H4 (cell line): ENCODE results near the gene TRAK1. TPM values are rescaled to one million over a fixed set of nuclear protein-coding genes. Genes with fewer than 3 reads are reported as not detected.

Experiments used
- DNase-seq: peaks from one replicate; pipeline ENCODE4 v3.0.0-alpha.2; 2015; ENCODE audit warnings: low spot score
- total RNA-seq: library from RNA; depleted of rRNA; stranded (reverse); fragments of >200 nt; shearing (Covaris generic); gene quantifications from 2 replicates; pipeline ENCODE4 v1.2.3, GENCODE V29; 2014

TRAK1 gene
- total RNA-seq, 1 experiment from 2014 or later: 4.3 TPM

DNA sequence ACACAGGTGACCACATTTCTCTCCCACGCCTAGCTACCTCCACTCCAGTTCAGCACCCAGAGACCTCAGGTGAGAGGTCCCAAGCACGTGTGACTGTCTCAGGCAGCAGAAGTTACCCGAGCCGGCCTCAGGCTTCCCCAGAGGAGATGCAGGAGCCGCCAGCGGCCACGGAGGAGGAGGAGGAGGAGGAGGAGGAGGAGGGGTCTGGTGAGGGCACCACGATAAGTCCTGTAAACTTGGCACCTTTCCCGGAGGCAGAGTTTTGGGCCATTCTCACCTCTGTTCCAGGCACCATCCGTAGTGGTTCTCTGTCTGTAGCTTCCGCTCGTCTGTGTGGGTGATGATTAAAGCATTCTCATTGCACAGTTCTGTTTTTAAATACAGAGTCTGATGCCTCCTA, 118.8 kb downstream of the TRAK1 start:
- DNase-seq: no peak

DNA sequence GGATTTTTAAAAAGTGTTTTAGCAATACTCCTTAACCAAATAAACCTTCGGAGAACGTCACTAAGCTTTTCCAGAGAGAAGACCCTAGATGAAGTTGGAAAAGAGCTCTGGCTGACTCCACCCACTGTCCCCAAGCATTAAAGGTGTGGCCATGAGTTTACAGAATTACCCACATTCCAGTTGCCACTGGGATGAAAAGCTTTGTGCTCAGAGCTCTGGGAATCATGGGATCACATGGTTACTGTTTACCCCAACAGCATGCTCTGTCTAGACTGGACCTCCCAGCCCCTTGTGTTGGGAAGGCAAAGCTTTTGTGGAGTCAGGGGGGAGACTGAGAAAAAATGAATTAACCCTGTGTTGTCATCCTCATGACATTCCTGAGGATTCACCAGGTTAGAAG, 119.6 kb downstream of the TRAK1 start:
- no peak for DNase-seq

DNA sequence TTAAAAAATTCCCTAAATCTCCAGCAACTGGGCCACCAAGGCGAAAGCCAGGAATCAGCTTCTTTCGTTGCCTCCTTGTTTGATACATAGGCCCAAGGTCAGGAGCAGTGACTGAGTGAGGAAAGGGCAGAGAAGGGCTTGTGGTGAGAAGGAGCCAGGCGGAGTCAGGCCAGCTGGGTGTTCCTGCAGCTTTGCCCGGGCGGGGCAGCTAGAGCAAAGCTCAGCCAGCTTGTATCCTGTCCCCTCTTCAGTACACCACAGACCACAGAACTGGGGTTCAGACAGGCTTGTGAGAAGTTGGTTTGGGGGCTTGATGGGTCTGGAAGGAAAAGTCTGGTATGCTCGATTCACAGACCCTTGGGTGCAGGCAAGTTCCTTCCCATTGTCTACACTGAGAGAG, 122.3 kb downstream of the TRAK1 start:
- DNase-seq: no peak

DNA sequence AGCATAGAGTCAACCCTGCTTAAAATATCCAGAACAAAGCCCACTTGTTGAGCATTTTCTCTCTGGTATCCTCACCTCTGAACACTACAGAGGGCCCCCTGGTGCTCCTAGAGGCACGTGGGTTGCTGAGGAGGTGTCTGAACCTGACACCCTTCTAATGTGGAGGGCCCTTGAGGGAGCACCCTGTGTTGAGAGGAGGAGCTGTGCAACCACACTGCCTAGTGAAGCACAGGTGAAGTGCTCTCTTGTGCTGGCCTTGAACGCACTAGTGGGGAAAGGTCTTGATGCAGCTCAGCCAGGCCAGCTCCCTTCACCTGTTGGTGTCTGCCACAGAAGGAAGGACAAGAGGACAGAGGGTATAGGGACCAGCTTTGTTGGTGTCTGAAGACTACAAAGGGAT, 122.9 kb downstream of the TRAK1 start:
- no peak for DNase-seq

DNA sequence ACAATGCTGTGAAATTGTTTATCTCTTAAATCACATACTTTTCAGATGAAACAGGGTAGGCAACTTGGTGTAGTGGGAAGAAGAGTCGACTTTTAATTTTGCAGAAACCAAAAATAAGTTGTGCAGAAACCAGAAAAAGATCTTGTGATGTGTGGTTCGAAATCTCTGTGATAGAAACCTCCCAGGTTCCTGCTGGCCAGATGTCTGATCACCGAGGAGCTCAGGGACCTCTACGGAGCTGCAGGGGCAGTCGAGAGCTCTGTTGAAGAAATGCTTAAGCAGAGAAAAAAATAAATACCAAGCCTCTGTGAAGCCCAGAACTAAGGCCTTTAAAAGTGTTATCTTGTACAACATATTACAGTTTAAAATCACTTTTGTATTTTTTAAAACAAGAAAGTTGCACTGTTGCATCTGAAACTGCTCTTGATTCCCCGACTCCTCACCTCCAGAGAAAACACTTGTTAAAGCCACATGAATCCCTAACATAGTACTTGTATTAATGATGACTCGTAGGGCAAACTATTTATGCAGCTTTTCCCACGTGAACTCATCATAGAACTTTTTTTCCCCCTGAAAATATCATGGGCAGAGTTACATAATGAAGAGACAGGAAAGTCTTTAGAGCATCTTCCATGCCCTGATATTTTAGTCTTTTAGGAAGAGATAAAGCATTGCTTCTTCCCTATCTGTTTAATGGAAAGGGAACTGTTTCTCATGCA, 123.6 kb downstream of the TRAK1 start:
- DNase-seq: no peak

DNA sequence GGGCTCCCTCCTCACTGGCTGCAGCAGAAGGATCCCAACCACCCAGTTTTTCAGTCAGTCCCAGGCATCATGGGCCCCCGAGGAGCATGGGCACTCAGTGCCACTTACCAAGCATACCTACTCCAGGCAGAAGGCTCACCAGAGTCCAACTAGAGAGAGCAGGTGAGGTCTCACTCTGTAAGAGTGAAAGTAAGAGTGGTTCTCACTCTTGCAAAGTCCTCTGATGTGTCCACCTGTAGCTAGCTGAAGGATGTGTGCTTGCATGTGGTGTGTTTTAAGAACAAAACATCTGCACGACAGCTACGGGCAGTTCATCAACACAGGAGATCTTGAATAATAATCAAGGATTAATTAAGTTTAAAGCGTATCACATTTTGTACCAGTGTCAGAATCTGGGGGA, 125.1 kb downstream of the TRAK1 start:
- no peak for DNase-seq

DNA sequence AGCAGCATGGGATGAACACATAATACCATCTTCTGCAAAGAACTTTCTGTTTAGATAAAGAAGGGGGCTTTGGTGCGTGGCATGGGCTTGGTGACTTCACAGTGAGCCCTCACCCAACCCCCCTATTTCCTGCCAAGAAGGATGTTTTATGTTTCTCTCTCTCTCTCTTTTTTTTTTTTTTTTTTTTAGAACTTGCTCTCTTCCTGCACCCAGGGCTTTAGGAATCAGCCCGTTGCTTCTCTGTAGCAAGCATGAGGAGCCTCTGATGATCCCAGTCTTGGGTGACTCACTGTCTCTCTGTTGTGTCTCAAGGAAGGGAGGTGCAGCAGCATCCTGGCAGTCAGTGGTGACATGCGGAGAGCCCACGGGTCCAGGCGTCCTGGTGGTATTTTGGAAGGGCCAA, 125.8 kb downstream of the TRAK1 start:
- DNase-seq: no peak

DNA sequence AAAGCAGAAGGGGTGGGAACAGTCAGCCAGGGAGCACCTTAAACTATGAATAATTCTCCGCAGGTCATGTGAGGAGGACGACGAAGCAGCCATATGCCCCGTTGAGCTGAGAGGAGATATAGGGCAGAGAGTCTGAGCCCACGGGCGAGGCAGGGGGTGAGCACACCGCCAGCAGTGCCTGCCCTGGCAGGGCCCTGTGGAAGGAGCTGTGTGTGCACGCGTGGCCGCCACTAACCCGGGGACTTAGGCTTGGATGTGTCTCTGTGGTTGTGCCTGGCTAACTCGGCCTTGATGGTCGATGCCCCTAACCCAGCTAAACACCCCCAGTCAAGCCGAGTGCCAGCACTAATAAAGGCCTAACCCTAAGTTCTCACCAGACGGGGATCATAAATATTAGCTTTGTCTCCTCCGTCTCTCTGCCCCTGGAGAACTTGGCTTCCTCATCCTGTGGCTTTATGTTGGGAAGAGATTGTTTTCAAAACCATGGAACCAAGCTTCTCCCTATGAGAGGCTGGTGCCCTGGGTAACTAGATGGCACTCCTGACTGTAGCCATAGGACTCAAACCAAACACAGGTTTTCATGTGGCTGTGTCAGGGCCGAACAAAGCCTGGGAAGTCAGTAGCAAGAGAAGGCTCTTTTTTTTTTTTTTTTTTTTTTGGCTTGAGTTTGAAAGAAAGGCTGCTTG, 129.4 kb downstream of the TRAK1 start:
- no peak for DNase-seq

DNA sequence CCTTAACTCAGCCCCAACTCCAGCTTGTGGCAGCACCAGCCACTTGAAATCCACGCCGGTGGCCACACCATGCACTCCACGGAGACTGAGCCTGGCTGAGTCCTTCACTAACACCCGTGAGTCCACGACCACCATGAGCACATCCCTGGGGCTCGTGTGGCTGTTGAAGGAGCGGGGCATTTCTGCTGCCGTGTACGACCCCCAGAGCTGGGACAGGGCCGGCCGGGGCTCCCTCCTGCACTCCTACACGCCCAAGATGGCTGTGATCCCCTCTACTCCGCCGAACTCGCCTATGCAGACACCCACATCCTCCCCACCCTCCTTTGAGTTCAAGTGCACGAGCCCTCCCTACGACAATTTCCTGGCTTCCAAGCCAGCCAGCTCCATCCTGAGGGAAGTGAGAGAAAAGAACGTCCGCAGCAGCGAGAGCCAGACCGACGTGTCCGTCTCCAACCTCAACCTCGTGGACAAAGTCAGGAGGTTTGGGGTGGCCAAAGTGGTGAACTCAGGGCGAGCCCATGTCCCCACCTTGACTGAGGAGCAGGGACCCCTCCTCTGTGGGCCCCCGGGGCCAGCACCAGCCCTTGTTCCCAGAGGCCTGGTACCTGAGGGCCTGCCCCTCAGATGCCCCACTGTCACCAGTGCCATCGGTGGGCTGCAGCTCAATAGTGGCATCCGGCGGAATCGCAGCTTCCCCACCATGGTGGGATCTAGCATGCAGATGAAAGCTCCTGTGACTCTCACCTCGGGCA, 132.0 kb downstream of the TRAK1 start:
- DNase-seq: no peak

DNA sequence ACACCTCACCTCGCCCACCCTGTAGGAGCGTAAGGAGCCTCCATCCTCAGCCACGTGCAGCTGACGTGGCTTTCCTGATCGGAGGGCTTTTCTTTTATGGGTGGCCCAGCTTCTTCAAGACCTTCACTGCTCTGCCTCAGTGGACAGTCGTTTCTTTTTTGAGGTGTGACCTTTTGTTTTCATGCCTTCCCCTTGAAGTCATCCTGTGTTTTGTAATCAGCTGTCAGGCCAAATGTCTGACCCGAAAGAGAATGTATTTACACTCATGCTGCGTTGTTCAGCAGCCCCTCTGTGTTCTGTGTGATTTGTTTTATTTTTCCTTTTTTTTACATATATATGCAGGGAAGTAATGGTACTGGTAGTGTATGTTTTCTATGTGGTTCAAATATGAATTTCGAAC, 133.0 kb downstream of the TRAK1 start:
- no peak for DNase-seq

DNA sequence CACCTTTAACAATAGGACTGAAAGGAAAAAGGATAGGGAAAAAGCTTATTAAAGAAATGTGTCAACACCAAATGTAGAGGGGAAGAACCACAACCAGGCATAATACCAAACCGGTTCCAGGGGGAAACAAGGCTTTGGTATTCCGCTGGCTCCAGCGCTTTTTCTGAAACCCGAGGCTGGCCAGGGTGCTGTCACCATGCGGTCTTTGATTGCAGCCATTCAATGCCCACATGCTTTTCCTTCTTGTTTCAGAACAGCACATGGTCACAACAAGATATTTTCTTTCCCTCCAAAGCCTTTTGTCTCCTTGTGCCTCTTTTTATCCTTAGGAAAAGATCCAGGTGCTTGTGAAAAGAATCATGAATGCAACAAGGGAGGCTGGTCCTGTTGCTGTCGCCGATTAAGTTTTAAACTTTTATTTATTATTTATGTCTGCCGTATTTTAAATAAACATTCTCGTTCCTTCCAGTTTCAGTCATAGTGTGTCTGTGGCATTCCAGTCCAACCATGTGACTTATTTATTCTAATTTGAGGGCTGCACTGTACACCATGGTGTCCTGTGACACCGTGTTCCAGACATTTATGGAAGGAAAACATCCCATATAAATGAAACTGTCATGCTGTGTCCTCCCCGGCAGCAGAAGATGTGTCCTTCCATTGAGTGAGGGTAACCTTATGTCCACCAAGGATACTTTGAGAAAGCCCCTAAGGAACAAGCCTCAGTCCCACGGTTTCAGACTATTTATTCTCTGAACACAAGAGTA, 133.7 kb downstream of the TRAK1 start:
- no peak for DNase-seq

DNA sequence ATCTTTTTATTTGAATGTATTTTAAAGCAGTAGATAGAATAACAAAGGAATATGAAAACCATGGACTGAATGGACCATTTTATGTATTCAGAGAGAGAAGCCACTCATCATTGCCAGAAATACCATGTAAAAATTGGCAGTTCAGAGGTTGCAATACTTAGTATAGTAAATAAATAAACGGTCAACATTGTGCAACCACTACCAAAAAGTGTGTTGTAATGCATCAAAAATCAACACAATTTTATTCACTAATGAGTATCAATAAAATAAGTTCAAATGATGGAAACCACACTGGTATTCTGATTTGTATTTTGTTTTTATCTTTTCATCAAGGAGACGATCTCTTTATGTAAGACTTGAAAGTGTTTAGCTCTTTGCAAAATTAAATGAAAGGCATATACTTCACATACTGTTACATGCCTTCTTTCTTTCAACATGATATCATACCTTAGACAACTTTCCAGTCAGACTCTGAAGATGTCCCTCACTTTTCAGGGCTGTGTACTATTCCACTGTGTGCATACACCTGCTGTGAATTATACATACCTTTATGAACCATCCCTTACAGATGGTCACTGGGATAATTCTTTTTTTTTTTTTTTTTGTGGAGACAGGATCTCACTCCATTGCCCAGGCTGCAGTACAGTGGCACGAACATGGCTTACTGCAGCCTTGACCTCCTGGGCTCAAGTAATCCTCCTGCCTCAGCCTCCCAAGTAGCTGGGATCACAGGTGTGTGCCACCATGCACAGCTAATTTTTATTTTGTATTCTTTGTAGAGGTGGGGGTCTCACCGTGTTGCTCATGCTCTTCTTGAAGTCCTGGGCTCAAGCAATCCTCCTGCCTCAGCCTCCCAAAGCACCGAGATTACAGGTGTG, 134.6 kb downstream of the TRAK1 start:
- no peak for DNase-seq

DNA sequence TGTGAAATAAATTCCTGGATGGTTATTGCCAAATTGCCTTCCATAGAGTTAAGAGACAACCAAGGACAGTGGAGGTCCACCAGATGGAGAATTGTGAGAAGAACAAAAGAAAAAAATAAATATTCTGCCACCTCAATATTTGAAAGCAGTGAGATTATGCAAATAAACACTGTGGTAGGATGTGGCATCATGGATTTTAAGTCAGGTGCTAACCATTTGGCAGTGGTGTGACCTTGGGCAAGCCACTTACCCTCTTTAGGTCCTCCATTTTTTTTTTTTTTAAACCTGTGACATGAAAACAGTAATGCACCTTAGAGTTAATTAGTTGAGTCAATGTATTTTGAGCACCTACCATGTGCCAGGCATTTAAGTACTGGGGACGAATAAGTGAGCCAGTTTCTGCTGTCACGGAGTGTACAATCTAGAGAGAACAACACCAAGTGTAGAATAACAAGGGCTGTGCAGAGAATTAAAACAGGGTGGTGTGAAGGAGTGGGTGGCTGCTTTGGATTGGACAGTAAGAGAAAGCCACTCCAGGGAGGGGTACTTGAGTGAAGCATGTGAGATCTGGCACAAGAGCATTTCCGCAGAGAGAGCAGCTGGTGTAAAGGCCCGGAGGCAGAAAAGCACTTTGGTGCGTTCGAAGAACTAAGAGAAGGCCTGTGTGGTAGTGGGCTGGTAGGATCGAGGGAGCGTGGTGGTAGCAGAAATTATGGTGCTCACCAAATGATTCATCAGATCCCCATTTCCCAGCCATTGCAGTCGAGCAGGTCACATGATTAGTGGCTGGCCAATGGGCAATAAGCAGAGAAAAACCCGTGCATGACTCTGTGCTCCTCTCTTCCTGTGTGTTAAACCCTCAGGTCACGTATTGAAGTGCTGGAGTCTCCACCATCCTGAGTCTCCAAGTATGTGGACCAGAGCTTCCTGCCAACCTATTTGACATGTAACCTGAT, 135.6 kb downstream of the TRAK1 start:
- DNase-seq: no peak

DNA sequence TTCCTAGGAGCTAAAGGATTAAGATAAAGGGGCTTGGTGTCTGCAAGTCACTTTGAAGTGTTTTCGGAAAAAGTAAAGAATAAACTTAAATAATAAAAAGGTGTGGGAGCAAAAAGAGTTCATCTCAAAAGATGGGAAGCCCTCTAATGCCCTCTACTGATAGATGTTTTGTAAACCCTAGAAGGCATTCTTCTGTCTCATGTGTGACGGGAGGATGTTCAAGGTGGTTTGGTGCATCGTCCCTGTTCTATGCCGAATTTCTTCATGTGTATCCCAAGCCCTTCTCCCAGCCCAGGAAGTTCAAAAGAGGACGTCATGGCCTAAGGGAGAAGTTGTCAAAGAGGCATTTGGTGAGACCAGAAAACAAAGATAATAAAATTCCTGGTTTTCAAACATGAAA, 137.6 kb downstream of the TRAK1 start:
- DNase-seq: no peak

DNA sequence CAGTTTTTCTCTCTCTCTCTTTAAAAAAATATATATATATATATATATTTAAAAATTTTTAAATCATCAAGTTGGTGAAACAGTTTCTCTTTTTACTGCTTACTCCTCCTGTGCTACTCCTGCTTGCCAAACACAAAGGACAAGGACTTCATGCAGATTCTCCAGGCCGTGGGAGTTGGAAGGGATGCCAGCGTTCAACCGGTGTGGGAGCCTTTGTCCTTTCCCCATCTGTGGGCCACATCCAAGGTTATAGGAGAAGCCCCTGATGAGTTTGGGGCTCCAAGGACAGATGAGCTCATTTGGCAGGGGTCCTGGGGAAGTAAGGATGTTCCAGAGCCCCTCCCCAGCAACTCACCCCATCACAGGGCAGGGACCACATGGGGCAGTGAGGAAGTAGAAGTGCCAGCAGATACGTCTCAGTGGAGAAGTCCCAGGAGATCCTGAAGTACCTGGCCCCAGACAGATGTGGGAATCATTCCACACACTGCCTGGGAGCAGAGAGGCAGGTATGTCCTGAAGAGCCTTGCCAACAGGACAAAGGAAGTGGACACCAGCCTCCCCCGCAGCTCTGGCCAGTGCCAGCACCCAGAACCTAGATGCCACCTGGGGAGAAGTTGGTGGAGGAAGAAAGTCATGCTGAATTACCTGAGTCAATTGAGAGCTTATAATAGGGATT, 138.2 kb downstream of the TRAK1 start:
- DNase-seq: no peak

DNA sequence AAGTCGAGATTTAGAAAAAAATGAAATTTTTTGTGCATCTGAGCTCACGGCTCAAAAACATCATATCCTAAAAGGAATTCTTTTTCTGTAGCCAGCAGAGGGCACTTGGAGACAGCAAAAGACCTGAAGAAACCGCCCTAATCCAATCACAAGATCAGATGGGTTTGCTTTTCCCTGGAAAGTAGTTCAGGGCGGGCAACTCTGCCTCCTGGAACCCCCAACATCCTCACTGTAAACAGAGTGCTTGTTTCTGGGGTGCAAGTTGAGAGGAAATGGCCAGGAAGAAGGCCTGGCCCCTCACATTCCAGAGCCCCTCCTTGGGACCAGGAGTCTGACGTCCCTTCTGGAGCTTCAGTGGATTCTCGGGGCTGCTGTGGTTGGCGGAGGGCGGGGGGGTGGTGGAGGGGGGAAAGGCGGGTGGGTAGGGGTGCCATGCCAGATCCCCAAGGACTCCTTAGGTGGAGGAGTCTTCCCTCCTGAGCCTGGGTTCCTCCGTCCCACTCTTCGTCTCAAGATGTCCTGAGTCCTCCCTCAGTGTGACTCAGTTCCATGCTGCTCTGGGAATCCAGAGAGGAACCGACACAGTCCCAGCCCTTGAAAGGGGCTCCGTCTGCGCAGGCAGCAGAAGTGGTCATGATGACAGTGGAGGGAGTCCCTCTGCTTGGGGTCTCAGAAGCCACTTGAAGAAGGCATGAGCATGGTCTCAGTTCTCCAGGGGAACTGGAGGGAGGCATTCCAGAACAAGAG, 139.0 kb downstream of the TRAK1 start:
- peak; percentile 21 for DNase-seq

DNA sequence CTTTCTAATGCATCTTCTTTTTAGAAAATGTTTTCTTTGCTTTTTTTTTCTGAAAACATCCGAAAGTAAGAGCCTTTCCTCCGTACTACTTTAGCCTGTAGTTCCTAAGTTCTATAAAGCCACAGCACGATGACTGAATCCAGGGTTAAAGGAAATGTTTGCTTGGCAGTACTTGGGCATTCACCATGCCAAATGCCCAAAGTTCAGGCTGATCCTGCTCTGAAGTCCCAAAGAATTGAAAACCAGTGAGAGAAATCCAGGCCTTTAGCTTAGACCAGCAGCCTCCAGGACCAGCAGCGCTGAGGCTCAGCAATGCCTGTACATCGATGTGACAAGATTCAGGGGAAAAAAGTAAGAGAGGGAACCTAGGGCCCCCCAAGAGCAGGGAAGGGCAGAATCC, 139.7 kb downstream of the TRAK1 start:
- DNase-seq: no peak

DNA sequence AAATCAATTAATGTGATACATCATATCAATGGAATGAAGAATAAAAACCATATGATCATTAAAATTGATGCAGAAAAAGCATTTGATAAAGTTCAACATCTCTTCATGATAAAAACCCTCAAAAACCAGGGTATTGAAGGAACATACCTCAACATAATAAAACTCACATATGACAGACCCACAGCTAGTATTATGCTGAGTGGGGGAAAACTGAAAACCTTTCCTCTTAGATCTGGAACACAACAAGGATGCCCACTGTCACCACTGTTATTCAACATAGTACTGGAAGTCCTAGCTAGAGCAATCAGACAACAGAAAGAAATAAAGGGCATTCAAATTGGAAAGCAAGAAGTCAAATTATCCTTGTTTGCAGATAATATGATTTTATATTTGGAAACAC, 144.4 kb downstream of the TRAK1 start:
- no peak for DNase-seq

DNA sequence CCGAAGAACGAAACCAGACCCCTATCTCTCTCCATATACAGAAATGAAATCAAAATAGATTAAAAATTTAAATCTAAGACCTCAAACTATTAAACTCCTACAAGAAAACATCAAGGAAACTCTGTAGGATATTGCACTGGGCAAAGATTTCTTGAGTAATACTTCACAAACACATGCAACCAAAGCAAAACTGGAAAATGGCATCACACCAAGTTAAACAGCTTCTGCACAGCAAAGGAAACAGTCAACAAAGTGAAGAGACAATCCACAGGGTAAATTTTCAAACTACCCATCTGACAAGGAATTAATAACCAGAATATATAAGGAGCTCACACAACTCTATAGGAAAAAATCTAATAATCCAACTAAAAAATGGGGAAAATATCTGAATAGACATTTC, 145.5 kb downstream of the TRAK1 start:
- no peak for DNase-seq
